Measurements from ENCODE around the gene PYGM. TPM values are rescaled to one million over a fixed set of nuclear protein-coding genes. Genes with fewer than 3 reads are reported as not detected.

PYGM gene
- total RNA-seq, 1 experiment from 2014 or later = 1.6 TPM

DNA sequence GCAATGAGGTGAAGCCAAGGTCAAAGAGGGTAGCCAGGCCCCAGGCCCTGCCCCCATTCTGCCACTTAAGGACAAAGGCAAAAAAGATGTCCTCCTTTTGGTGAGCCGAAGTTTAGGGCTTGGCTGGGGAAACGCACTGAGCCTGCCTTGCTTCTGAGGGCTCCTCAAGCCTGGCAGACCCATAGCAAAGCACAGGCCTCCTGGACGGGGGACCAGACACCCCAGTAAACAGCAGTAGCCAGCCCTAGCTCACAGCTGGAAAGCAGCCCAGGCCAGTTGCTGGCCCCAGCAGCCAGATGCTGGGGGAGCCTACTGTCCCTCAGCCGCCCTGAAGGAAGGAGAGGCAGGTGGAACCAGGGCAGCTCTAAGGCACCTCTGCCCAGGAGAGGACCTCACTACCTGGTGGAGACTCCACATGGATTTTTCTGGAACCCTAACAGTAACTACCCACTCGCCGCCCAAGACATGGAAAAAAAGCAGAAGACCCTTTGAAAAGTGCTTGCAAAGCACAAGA is 3.8 kb upstream of the PYGM start:
- no peaks in the 10 kb centered on the region for H3K9me2 ChIP-seq (ENCODE audit: insufficient read depth)
- CTCF ChIA-PET = no interaction called here
- no peak overlapping the region for H3K4me2 ChIP-seq
- H3K27me3 ChIP-seq (ENCODE audit: insufficient read depth, low read depth) = no peaks in the 10 kb centered on the region
- TF ChIP-seq, protein P1, sequence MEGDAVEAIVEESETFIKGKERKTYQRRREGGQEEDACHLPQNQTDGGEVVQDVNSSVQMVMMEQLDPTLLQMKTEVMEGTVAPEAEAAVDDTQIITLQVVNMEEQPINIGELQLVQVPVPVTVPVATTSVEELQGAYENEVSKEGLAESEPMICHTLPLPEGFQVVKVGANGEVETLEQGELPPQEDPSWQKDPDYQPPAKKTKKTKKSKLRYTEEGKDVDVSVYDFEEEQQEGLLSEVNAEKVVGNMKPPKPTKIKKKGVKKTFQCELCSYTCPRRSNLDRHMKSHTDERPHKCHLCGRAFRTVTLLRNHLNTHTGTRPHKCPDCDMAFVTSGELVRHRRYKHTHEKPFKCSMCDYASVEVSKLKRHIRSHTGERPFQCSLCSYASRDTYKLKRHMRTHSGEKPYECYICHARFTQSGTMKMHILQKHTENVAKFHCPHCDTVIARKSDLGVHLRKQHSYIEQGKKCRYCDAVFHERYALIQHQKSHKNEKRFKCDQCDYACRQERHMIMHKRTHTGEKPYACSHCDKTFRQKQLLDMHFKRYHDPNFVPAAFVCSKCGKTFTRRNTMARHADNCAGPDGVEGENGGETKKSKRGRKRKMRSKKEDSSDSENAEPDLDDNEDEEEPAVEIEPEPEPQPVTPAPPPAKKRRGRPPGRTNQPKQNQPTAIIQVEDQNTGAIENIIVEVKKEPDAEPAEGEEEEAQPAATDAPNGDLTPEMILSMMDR (conservative IDR thresholded peaks at IDR 0.05) = no peak
- TF ChIP-seq EZH2 (IDR thresholded peaks at IDR 0.05; ENCODE audit: low read depth) = no peak
- H3K4me3 ChIP-seq = no peak overlapping the region
- H2AFZ ChIP-seq = no peak overlapping the region
- H3K36me3 ChIP-seq (ENCODE audit: low read depth) = peaks cover 34% of the 10 kb centered on the region
- peaks cover 8% of the 10 kb centered on the region for H3K79me2 ChIP-seq (ENCODE audit: low read depth)
- intact Hi-C loops (cut with micrococcal nuclease; ENCODE audit: unreplicated experiment) = no loop called here
- no peaks in the 10 kb centered on the region for H3K9me3 ChIP-seq (ENCODE audit: insufficient read depth, low read depth)
- no peaks in the 10 kb centered on the region for H3K4me1 ChIP-seq (replicated peaks; ENCODE audit: insufficient read depth)
- BruUV-seq (replicated peaks) = no TSS peak
- POLR2A ChIA-PET (ENCODE audit: unreplicated experiment) = interaction anchor here (0.5 kb wide), 1 partner anchor 98 kb away, joined by 10 read pairs; no protein-coding TSS in a partner anchor
- no peak overlapping the region for H3K27ac ChIP-seq
- DNase-seq = no peak
- H3F3A ChIP-seq (ENCODE audit: insufficient read depth, low read depth) = peaks cover 80% of the 10 kb centered on the region
- H4K20me1 ChIP-seq (ENCODE audit: insufficient read depth) = peaks cover 69% of the 10 kb centered on the region

DNA sequence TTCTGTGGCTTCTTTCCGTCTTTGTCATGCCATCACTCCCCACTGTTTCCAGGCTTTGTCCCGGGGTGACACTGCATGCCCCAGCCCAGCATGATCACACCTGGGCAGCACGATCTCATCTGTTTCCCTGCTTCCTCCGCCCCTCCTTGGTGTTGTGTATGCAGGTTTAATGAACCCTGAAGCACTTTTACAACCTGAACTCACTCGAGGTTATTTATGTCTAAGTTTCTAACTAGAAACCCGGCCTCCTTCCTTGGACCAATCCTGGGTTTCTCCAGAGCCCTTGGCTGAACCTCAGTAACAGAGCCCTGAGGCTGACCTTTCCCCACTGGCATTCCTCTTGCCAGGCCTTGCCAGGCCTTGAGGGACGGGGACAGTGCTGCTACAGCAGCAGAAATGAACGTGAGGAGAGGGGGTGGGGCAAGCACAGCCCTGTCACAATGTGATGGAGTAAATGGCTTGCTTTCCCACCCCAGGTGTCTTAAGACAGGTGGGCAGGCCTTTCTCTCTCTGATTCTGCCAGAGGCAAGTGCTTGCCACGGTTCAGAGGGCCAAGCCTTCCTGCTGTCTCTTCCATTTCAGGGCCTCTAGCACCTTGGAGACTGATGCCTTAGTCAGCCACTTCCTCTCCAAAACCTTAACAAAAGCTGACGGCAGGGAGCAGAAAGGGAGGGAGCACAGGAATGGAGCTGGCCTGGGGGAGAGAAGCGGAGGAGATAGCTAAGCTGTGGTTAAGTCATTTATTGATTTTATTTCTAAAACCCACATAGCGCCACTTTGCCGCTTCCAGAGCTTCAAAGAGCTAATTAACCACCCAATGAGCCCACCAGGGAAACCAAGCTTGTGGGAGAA is 3.1 kb upstream of the PYGM start:
- no peak for TF ChIP-seq EZH2 (IDR thresholded peaks at IDR 0.05; ENCODE audit: low read depth)
- TF ChIP-seq, protein P1 (conservative IDR thresholded peaks at IDR 0.05) = no peak
- no peaks in the 10 kb centered on the region for H3K4me1 ChIP-seq (replicated peaks; ENCODE audit: insufficient read depth)
- H3F3A ChIP-seq (ENCODE audit: insufficient read depth, low read depth) = peaks cover 73% of the 10 kb centered on the region
- no TSS peak for BruUV-seq (replicated peaks)
- no peaks in the 10 kb centered on the region for H3K9me3 ChIP-seq (ENCODE audit: insufficient read depth, low read depth)
- no peak overlapping the region for H3K27ac ChIP-seq
- DNase-seq = no peak
- no peaks in the 10 kb centered on the region for H3K27me3 ChIP-seq (ENCODE audit: insufficient read depth, low read depth)
- H2AFZ ChIP-seq = no peak overlapping the region
- no peaks in the 10 kb centered on the region for H3K9me2 ChIP-seq (ENCODE audit: insufficient read depth)
- no peak overlapping the region for H3K4me2 ChIP-seq
- peaks cover 28% of the 10 kb centered on the region for H3K36me3 ChIP-seq (ENCODE audit: low read depth)
- ChIA-PET POLR2A (ENCODE audit: unreplicated experiment) (interaction anchor here (0.6 kb wide), 1 partner anchor 16 kb away, joined by 3 read pairs; no protein-coding TSS in a partner anchor), CTCF (no interaction called here)
- peaks cover 8% of the 10 kb centered on the region for H3K79me2 ChIP-seq (ENCODE audit: low read depth)
- H3K4me3 ChIP-seq = no peak overlapping the region
- peaks cover 62% of the 10 kb centered on the region for H4K20me1 ChIP-seq (ENCODE audit: insufficient read depth)
- intact Hi-C loops (cut with micrococcal nuclease; ENCODE audit: unreplicated experiment) = no loop called here

DNA sequence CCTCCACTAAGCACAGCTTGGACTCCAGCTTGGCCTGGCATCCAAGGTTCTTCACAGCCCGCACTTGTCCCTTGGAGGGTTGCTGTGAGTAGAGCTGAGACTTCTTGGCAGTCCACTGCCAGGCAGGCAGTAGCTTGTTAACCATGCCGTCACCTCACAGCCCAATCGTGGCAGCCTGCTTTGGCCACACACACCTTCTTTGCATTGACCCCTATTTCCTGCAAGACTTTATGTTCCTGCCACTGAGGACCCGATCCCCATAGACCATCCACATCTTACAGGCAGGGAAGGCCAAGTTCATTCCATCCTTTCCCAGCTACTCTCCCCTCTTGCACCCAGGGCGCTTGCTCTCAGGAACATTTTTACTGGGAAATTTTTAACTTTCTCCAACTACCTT is 2.5 kb upstream of the PYGM start:
- Histone ChIP-seq H3K9me2 (ENCODE audit: insufficient read depth) (no peaks in the 10 kb centered on the region), H3K4me2 (no peak overlapping the region), H4K20me1 (ENCODE audit: insufficient read depth) (peaks cover 56% of the 10 kb centered on the region), H3K27ac (no peak overlapping the region), H3K79me2 (ENCODE audit: low read depth) (peaks cover 4% of the 10 kb centered on the region), H3K27me3 (ENCODE audit: insufficient read depth, low read depth) (no peaks in the 10 kb centered on the region), H3K4me3 (no peak overlapping the region), H3K36me3 (ENCODE audit: low read depth) (peaks cover 22% of the 10 kb centered on the region), H3F3A (ENCODE audit: insufficient read depth, low read depth) (peaks cover 67% of the 10 kb centered on the region), H2AFZ (no peak overlapping the region), H3K9me3 (ENCODE audit: insufficient read depth, low read depth) (no peaks in the 10 kb centered on the region), H3K4me1 (replicated peaks; ENCODE audit: insufficient read depth) (no peaks in the 10 kb centered on the region)
- intact Hi-C loops (cut with micrococcal nuclease; ENCODE audit: unreplicated experiment) = no loop called here
- POLR2A ChIA-PET (ENCODE audit: unreplicated experiment) = interaction anchor here (0.6 kb wide), 1 partner anchor 1069 kb away, joined by 7 read pairs; no protein-coding TSS in a partner anchor
- no TSS peak for BruUV-seq (replicated peaks)
- CTCF ChIA-PET = no interaction called here
- DNase-seq = no peak
- no peak for TF ChIP-seq EZH2 (IDR thresholded peaks at IDR 0.05; ENCODE audit: low read depth)
- TF ChIP-seq, protein P1 (conservative IDR thresholded peaks at IDR 0.05) = no peak
